ENCODE data around the gene NMBR.

GRCh38 chr6:142167486-142167885 is 20.6 kb upstream of the NMBR start:
- TF ChIP-seq CTCF (IDR thresholded peaks at IDR 0.05; ENCODE audit: control extremely low read depth in 1 of 3, insufficient read depth in 1 of 3, low read depth in 1 of 3, low read length in 3 of 3) (no peak), TCF12 (IDR thresholded peaks at IDR 0.05; ENCODE audit: low read depth, low read length) (no peak), KDM1A (IDR thresholded peaks at IDR 0.05; ENCODE audit: borderline replicate concordance, low read length) (no peak), GABPA (IDR thresholded peaks at IDR 0.05; ENCODE audit: borderline replicate concordance, insufficient read depth, low read length) (no peak), SP1 (IDR thresholded peaks at IDR 0.05; ENCODE audit: low read depth, low read length) (no peak), SIN3A (conservative IDR thresholded peaks at IDR 0.05 in 1 of 2, IDR thresholded peaks at IDR 0.05 in 1 of 2; ENCODE audit: low read depth in 1 of 2, low read length in 2 of 2) (no peak), TAF7 (optimal IDR thresholded peaks at IDR 0.05; ENCODE audit: borderline replicate concordance, low read depth, low read length) (no peak), YY1 (IDR thresholded peaks at IDR 0.05; ENCODE audit: low read depth, low read length) (no peak), RFX5 (IDR thresholded peaks at IDR 0.05; ENCODE audit: borderline replicate concordance, low read depth, low read length) (no peak), POLR2A (IDR thresholded peaks at IDR 0.05; ENCODE audit: control extremely low read depth in 1 of 2, low read depth in 2 of 2, low read length in 2 of 2) (no peak), ZNF274 (IDR thresholded peaks at IDR 0.05; ENCODE audit: borderline replicate concordance, extremely low read depth, low read length) (no peak), POLR2AphosphoS5 (IDR thresholded peaks at IDR 0.05; ENCODE audit: low read depth, low read length) (no peak)
- TF ChIP-seq, protein P1, sequence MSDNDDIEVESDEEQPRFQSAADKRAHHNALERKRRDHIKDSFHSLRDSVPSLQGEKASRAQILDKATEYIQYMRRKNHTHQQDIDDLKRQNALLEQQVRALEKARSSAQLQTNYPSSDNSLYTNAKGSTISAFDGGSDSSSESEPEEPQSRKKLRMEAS (IDR thresholded peaks at IDR 0.05), result no peak
- TF ChIP-seq, protein P2, sequence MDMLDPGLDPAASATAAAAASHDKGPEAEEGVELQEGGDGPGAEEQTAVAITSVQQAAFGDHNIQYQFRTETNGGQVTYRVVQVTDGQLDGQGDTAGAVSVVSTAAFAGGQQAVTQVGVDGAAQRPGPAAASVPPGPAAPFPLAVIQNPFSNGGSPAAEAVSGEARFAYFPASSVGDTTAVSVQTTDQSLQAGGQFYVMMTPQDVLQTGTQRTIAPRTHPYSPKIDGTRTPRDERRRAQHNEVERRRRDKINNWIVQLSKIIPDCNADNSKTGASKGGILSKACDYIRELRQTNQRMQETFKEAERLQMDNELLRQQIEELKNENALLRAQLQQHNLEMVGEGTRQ (IDR thresholded peaks at IDR 0.05; ENCODE audit: low read length), result no peak

All from H1 (cell line).